Prostate gland (tissue), 2 donors: ENCODE results near the gene ARMC9.

Experiments used
- CTCF ChIP-seq, 4 experiments: fragments of 200-600 bp in 2 of 4; fragments of 450-650 bp in 2 of 4; sonication (generic) in 2 of 4; IDR thresholded peaks; 1 replicate in 3 of 4; 2 replicates in 1 of 4; pipeline ENCODE4 v1.5.1; 2016 to 2019; ENCODE audit warnings: antibody characterized with exemption in 4 of 4, mild to moderate bottlenecking in 2 of 4, moderate library complexity in 2 of 4
- POLR2A ChIP-seq: fragments of 450-650 bp; IDR thresholded peaks from one replicate; pipeline ENCODE4 v1.6.1; 2016; ENCODE audit warnings: antibody characterized with exemption, mild to moderate bottlenecking
- POLR2AphosphoS5 ChIP-seq: sonication (generic); formaldehyde crosslinking; IDR thresholded peaks from one replicate; pipeline ENCODE4 v1.6.1; 2017; ENCODE audit warnings: antibody characterized with exemption

GRCh38 chr2:231357931-231358330 lies 159.5 kb downstream of the ARMC9 start:
- TF ChIP-seq POLR2A: no peak
- no peak for TF ChIP-seq CTCF (IDR thresholded peaks at IDR 0.05)
- TF ChIP-seq POLR2AphosphoS5: no peak
